HEK293 (cell line): Measurements from ENCODE around the gene GRAMD1B.

ENCODE experiments used
- FEZF1 ChIP-seq: fragments of 450-650 bp; formaldehyde crosslinking; IDR thresholded peaks from 2 replicates; pipeline ENCODE4 v1.5.1; 2016; ENCODE audit warnings: missing biosample characterization, missing genetic modification characterization
- KLF10 ChIP-seq: fragments of 450-650 bp; IDR thresholded peaks from 2 replicates; pipeline ENCODE4 v1.5.1; 2018; ENCODE audit warnings: missing biosample characterization, mild to moderate bottlenecking, missing genetic modification characterization
- MEIS1 ChIP-seq: sonication (generic); formaldehyde crosslinking; IDR thresholded peaks from 2 replicates; pipeline ENCODE4 v1.8.1; 2022; ENCODE audit warnings: missing genetic modification reagents, mild to moderate bottlenecking, borderline replicate concordance
- SALL2 ChIP-seq: fragments of 450-650 bp; formaldehyde crosslinking; IDR thresholded peaks from 2 replicates; pipeline ENCODE4 v1.5.0; 2017; ENCODE audit warnings: missing biosample characterization, mild to moderate bottlenecking, missing genetic modification characterization, borderline replicate concordance
- TCF7L2 ChIP-seq: IDR thresholded peaks from 2 replicates; pipeline ENCODE4 v1.6.1; 2011; ENCODE audit warnings: low read depth, mild to moderate bottlenecking, inconsistent platforms, low read length, moderate library complexity, borderline replicate concordance
- YY1 ChIP-seq: fragments of 450-650 bp; formaldehyde crosslinking; IDR thresholded peaks from 2 replicates; pipeline ENCODE4 v1.5.1; 2018; ENCODE audit warnings: missing biosample characterization, missing genetic modification characterization
- ZNF132 ChIP-seq: fragments of 450-650 bp; formaldehyde crosslinking; IDR thresholded peaks from 2 replicates; pipeline ENCODE4 v1.5.1; 2017; ENCODE audit warnings: missing biosample characterization, missing genetic modification characterization, borderline replicate concordance
- ZNF155 ChIP-seq: fragments of 450-650 bp; formaldehyde crosslinking; IDR thresholded peaks from 2 replicates; pipeline ENCODE4 v1.5.1; 2016; ENCODE audit warnings: missing biosample characterization, missing genetic modification characterization
- ZNF174 ChIP-seq: fragments of 450-650 bp; formaldehyde crosslinking; IDR thresholded peaks from 2 replicates; pipeline ENCODE4 v1.5.0; 2017; ENCODE audit warnings: missing biosample characterization, mild to moderate bottlenecking, missing genetic modification characterization
- ZNF184 ChIP-seq: fragments of 450-650 bp; IDR thresholded peaks from 2 replicates; pipeline ENCODE4 v1.5.1; 2018; ENCODE audit warnings: missing biosample characterization, mild to moderate bottlenecking, missing genetic modification characterization
- ZNF2 ChIP-seq: fragments of 450-650 bp; formaldehyde crosslinking; IDR thresholded peaks from 2 replicates; pipeline ENCODE4 v1.5.1; 2016; ENCODE audit warnings: missing biosample characterization, missing genetic modification characterization
- ZNF248 ChIP-seq: fragments of 450-650 bp; formaldehyde crosslinking; IDR thresholded peaks from 2 replicates; pipeline ENCODE4 v1.5.1; 2017; ENCODE audit warnings: missing biosample characterization, missing genetic modification characterization
- ZNF292 ChIP-seq: fragments of 450-650 bp; formaldehyde crosslinking; IDR thresholded peaks from 2 replicates; pipeline ENCODE4 v1.5.1; 2016; ENCODE audit warnings: low read depth, missing biosample characterization, missing genetic modification characterization, borderline replicate concordance
- ZNF341 ChIP-seq: fragments of 450-650 bp; formaldehyde crosslinking; IDR thresholded peaks from 2 replicates; pipeline ENCODE4; 2016; ENCODE audit warnings: low read depth, missing biosample characterization, missing genetic modification characterization
- ZNF514 ChIP-seq: fragments of 450-650 bp; formaldehyde crosslinking; IDR thresholded peaks from 2 replicates; pipeline ENCODE4 v1.5.1; 2016; ENCODE audit warnings: missing biosample characterization, missing genetic modification characterization
- ZNF548 ChIP-seq: fragments of 450-650 bp; formaldehyde crosslinking; IDR thresholded peaks from 2 replicates; pipeline ENCODE4 v1.5.1; 2016; ENCODE audit warnings: missing biosample characterization, missing genetic modification characterization
- ZNF571 ChIP-seq: fragments of 450-650 bp; formaldehyde crosslinking; IDR thresholded peaks from 2 replicates; pipeline ENCODE4 v1.5.0; 2017; ENCODE audit warnings: missing biosample characterization, missing genetic modification characterization
- ZNF624 ChIP-seq: fragments of 450-650 bp; formaldehyde crosslinking; IDR thresholded peaks from 2 replicates; pipeline ENCODE4 v1.5.1; 2017; ENCODE audit warnings: missing biosample characterization, missing genetic modification characterization
- ZNF776 ChIP-seq: fragments of 450-650 bp; formaldehyde crosslinking; IDR thresholded peaks from 2 replicates; pipeline ENCODE4 v1.5.0; 2017; ENCODE audit warnings: missing biosample characterization, missing genetic modification characterization, borderline replicate concordance
- ZSCAN30 ChIP-seq: fragments of 450-650 bp; IDR thresholded peaks from 2 replicates; pipeline ENCODE4 v1.5.1; 2018; ENCODE audit warnings: missing biosample characterization, mild to moderate bottlenecking, missing genetic modification characterization, moderate library complexity
- TF ChIP-seq, protein P1 (sequence below): fragments of 450-650 bp; formaldehyde crosslinking; conservative IDR thresholded peaks from 2 replicates; pipeline ENCODE4 v1.5.1; 2016; ENCODE audit warnings: low read depth, missing biosample characterization, missing genetic modification characterization
- TF ChIP-seq, protein P2 (sequence below): fragments of 450-650 bp; formaldehyde crosslinking; IDR thresholded peaks from 2 replicates; pipeline ENCODE4 v1.5.1; 2016; ENCODE audit warnings: missing biosample characterization, missing genetic modification characterization
- TF ChIP-seq, protein P3 (sequence below): fragments of 450-650 bp; formaldehyde crosslinking; IDR thresholded peaks from 2 replicates; pipeline ENCODE4 v1.5.1; 2016; ENCODE audit warnings: missing biosample characterization, missing genetic modification characterization
- TF ChIP-seq, protein P4 (sequence below): fragments of 450-650 bp; formaldehyde crosslinking; IDR thresholded peaks from 2 replicates; pipeline ENCODE4 v1.5.1; 2017; ENCODE audit warnings: missing biosample characterization, mild to moderate bottlenecking, missing genetic modification characterization, moderate library complexity
- TF ChIP-seq, protein P5 (sequence below): fragments of 450-650 bp; formaldehyde crosslinking; IDR thresholded peaks from 2 replicates; pipeline ENCODE4 v1.5.1; 2016; ENCODE audit warnings: missing biosample characterization, missing genetic modification characterization
- TF ChIP-seq, protein P6 (sequence below): fragments of 450-650 bp; formaldehyde crosslinking; IDR thresholded peaks from 2 replicates; pipeline ENCODE4 v1.5.1; 2017; ENCODE audit warnings: missing biosample characterization, missing genetic modification characterization

GRAMD1B gene

DNA sequence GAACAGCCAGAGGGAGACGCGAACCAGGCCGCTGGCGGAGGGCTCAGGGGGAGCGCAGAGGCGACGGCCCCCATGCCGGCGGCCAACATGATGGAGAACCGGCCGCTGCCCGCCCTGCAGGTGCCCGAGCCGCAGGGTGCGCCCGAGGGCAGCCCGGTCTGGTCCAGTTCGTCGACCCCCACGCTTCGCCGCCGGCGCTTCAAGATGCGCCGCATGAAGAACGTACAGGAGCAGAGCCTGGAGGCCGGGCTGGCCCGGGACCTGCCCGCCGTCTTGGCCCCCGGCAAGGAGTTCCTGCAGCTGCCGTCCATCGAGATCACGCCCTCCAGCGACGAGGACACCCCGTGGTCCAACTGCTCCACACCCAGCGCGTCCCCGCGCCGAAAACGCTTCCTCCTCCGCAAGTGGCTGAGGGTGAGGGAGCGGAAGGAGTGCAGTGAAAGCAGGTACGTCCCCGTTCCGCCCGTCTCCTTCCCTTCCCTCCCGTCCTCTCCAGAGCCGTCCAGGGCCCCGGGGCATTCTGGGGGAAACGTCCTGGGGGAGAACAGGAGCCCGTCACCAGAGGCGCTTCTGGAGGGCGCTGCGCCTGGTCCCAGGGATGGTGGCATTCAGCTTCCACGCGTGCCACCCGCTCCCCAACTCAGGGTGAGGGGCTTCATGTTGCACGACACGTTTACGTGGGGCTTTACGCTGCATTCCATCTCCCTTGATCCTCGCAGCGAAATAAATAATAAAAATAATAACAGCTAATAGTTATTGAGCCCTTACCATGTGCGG, 840 bp downstream of the GRAMD1B start (continued):
- TF ChIP-seq, protein P1, sequence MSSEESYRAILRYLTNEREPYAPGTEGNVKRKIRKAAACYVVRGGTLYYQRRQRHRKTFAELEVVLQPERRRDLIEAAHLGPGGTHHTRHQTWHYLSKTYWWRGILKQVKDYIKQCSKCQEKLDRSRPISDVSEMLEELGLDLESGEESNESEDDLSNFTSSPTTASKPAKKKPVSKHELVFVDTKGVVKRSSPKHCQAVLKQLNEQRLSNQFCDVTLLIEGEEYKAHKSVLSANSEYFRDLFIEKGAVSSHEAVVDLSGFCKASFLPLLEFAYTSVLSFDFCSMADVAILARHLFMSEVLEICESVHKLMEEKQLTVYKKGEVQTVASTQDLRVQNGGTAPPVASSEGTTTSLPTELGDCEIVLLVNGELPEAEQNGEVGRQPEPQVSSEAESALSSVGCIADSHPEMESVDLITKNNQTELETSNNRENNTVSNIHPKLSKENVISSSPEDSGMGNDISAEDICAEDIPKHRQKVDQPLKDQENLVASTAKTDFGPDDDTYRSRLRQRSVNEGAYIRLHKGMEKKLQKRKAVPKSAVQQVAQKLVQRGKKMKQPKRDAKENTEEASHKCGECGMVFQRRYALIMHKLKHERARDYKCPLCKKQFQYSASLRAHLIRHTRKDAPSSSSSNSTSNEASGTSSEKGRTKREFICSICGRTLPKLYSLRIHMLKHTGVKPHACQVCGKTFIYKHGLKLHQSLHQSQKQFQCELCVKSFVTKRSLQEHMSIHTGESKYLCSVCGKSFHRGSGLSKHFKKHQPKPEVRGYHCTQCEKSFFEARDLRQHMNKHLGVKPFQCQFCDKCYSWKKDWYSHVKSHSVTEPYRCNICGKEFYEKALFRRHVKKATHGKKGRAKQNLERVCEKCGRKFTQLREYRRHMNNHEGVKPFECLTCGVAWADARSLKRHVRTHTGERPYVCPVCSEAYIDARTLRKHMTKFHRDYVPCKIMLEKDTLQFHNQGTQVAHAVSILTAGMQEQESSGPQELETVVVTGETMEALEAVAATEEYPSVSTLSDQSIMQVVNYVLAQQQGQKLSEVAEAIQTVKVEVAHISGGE = peak; percentile 89
- TF ChIP-seq SALL2 (tag by site-specific recombination) = no peak
- TF ChIP-seq, protein P2, sequence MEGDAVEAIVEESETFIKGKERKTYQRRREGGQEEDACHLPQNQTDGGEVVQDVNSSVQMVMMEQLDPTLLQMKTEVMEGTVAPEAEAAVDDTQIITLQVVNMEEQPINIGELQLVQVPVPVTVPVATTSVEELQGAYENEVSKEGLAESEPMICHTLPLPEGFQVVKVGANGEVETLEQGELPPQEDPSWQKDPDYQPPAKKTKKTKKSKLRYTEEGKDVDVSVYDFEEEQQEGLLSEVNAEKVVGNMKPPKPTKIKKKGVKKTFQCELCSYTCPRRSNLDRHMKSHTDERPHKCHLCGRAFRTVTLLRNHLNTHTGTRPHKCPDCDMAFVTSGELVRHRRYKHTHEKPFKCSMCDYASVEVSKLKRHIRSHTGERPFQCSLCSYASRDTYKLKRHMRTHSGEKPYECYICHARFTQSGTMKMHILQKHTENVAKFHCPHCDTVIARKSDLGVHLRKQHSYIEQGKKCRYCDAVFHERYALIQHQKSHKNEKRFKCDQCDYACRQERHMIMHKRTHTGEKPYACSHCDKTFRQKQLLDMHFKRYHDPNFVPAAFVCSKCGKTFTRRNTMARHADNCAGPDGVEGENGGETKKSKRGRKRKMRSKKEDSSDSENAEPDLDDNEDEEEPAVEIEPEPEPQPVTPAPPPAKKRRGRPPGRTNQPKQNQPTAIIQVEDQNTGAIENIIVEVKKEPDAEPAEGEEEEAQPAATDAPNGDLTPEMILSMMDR (tag by site-specific recombination) = peak; percentile 73; the same call in 1 of the 2 replicates
- TF ChIP-seq ZNF155 (tag by site-specific recombination) = no peak
- TF ChIP-seq ZSCAN30 (tag by site-specific recombination) = no peak
- TF ChIP-seq, protein P3, sequence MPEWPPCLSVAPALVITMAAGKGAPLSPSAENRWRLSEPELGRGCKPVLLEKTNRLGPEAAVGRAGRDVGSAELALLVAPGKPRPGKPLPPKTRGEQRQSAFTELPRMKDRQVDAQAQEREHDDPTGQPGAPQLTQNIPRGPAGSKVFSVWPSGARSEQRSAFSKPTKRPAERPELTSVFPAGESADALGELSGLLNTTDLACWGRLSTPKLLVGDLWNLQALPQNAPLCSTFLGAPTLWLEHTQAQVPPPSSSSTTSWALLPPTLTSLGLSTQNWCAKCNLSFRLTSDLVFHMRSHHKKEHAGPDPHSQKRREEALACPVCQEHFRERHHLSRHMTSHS (tag by site-specific recombination) = no peak
- no peak for TF ChIP-seq ZNF571 (tag by site-specific recombination)
- TF ChIP-seq KLF10 (tag by site-specific recombination) = no peak
- TF ChIP-seq, protein P4, sequence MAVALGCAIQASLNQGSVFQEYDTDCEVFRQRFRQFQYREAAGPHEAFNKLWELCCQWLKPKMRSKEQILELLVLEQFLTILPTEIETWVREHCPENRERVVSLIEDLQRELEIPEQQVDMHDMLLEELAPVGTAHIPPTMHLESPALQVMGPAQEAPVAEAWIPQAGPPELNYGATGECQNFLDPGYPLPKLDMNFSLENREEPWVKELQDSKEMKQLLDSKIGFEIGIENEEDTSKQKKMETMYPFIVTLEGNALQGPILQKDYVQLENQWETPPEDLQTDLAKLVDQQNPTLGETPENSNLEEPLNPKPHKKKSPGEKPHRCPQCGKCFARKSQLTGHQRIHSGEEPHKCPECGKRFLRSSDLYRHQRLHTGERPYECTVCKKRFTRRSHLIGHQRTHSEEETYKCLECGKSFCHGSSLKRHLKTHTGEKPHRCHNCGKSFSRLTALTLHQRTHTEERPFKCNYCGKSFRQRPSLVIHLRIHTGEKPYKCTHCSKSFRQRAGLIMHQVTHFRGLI (tag by site-specific recombination) = no peak; the same call in 1 of the 2 replicates
- peak; percentile 42; the same call in 1 of the 2 replicates for TF ChIP-seq MEIS1 (CRISPR knock-in tag)
- TF ChIP-seq ZNF341 (tag by site-specific recombination) = no peak
- TF ChIP-seq ZNF174 (tag by site-specific recombination) = no peak
- TF ChIP-seq, protein P5, sequence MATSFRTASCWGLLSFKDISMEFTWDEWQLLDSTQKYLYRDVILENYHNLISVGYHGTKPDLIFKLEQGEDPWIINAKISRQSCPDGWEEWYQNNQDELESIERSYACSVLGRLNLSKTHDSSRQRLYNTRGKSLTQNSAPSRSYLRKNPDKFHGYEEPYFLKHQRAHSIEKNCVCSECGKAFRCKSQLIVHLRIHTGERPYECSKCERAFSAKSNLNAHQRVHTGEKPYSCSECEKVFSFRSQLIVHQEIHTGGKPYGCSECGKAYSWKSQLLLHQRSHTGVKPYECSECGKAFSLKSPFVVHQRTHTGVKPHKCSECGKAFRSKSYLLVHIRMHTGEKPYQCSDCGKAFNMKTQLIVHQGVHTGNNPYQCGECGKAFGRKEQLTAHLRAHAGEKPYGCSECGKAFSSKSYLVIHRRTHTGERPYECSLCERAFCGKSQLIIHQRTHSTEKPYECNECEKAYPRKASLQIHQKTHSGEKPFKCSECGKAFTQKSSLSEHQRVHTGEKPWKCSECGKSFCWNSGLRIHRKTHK (tag by site-specific recombination) = no peak
- no peak for TF ChIP-seq ZNF514 (tag by site-specific recombination)
- no peak for TF ChIP-seq ZNF776
- TF ChIP-seq ZNF248 (tag by site-specific recombination) = no peak
- TF ChIP-seq FEZF1 (tag by site-specific recombination) = no peak
- peak; percentile 40; the same call in 1 of the 2 replicates for TF ChIP-seq YY1 (tag by site-specific recombination)
- TF ChIP-seq ZNF184 (tag by site-specific recombination) = no peak
- TF ChIP-seq ZNF292 (tag by site-specific recombination) = no peak
- no peak for TF ChIP-seq ZNF624
- TF ChIP-seq ZNF548 (tag by site-specific recombination) = no peak
- no peak for TF ChIP-seq ZNF132 (tag by site-specific recombination)
- TF ChIP-seq, protein P6, sequence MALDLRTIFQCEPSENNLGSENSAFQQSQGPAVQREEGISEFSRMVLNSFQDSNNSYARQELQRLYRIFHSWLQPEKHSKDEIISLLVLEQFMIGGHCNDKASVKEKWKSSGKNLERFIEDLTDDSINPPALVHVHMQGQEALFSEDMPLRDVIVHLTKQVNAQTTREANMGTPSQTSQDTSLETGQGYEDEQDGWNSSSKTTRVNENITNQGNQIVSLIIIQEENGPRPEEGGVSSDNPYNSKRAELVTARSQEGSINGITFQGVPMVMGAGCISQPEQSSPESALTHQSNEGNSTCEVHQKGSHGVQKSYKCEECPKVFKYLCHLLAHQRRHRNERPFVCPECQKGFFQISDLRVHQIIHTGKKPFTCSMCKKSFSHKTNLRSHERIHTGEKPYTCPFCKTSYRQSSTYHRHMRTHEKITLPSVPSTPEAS (tag by site-specific recombination) = no peak
- no peak; the same call in 1 of the 2 replicates for TF ChIP-seq ZNF2 (tag by site-specific recombination)
- no peak for TF ChIP-seq TCF7L2
